T follicular helper cell (primary cell): ENCODE data around the gene RFPL4A.
"Not testable (repeated sequence)": the region's sequence is repeated elsewhere in the genome, so short reads cannot be mapped to it uniquely, and the experiment has no call there.

ENCODE experiments used
- DNase-seq: peaks from one replicate; pipeline ENCODE4 v3.0.0-alpha.2; 2020; ENCODE audit warnings: low read depth
- total RNA-seq, 2 experiments: gene quantifications; one replicate each; lab custom pipeline; 2026; lab: John Stamatoyannopoulos, UW

Gene RFPL4A
- total RNA-seq = 0 reads per million in 2 experiments

GRCh38 chr19:55758797-55759196, at the start of gene RFPL4A:
Gene RFPL4A (plus strand): TSS chr19:55759097. CDS start chr19:55761801, 2,704 bp downstream.
- DNase-seq = not testable (repeated sequence)

DNA sequence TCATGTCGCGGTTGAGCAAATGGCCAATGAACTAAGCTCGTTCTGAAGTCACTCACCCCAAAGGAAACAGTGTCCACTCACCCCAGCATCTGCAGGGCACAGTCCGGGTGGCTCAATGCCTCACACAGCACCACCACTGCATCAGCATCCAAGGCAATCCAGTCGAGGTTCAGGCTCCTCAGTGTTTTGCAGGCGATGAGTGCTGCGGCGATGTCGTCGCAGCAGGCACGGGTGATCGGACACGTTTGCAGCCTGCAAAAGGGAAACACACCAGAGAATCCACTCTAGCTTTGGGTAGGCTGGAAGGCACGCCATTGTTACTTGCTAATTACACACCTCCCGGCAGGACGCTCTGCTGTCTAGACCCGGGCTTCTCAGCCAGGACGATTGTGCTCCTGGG, 47.2 kb upstream of the RFPL4A start:
- no peak for DNase-seq

GRCh38 chr19:55712804-55713631, 45.9 kb upstream of the RFPL4A start:
- DNase-seq = no peak

DNA sequence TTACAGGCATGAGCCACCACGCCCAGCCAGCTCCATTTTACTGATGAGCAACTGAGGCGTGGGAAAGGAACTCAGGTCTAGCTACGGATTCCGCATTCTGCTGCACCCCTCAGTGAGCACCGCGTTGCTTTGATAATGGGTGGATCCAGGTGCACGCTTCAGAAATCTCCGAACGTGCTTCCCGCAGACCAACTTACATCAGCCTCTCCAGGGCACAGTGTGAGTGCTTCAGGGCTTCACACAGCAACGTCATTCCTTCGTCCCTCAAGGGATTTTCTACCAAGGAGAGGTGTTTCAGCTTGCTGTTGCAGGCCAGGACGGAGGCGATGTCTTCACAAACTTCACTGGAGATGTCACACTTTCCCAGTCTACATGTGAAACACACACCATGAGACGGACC, 42.4 kb upstream of the RFPL4A start:
- no peak for DNase-seq

- no peak for DNase-seq
Observed at GRCh38 chr19:55717251-55717650, 41.6 kb upstream of the RFPL4A start.

GRCh38 chr19:55717879-55718711, 40.8 kb upstream of the RFPL4A start:
- DNase-seq = not testable (repeated sequence)

DNA sequence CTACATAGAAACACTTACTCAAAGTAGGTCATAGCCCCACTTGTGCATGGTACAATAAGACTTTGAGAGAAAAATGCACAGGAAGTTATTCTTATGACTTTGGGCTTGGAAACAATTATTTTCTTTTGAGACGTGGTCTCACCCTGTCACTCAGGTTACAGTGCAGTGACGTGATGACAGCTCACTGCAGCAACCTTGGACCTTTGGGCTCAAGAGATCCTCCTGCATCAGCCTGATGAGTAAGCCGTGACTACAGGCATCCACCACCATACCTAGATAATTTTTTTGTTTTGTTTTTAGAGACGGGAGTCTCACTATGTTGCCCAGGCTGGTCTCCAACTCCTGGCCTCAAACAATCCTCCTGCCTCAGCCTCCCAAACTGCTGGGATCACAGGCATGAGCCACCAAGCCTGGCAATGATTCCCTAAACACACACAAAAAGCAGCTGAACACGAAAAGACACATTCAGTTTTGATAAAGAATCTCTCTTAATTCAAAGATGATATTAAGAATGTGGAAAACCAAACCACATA, 38.6 kb upstream of the RFPL4A start:
- DNase-seq = no peak

DNA sequence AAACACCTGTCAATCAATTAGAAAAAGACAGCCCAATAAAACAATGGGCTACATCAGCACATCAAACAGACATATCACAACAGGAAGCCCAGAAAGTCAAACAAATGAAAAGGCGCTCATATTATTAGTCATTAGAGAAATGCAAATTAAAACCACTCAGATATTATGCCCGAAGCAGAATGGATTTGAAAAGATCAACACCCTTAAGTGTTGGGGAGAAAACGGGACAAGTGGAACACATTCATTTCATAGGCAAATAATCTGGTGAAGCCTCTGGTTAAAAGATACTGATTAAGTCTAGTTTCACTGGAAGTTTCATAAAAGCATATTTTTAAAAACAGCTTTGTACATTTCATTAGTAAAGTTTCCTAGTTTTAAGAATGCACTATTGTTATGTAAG, 38.1 kb upstream of the RFPL4A start:
- DNase-seq = no peak

DNA sequence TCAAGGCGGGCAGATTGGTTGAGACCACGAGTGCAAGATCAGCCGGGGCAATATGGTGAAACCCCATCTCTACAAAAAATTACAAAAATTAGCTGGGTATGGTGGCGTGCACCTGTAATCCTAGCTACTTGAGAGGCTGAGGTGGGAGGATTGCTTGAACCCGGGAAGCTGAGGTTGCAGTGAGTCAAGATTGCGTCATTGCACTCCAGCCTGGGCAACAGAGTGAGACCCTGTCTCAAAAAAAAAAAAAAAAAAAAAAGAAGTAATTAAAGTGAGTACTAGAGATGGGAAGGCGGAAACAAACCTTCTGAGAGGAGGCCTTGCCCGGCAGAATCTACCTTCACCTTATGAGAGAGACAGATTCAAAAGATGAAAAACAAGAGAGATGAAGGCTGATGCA, 35.4 kb upstream of the RFPL4A start:
- DNase-seq = no peak

- DNase-seq = not testable (repeated sequence)
Observed at GRCh38 chr19:55730378-55730777, 28.5 kb upstream of the RFPL4A start.

- DNase-seq = no peak
Observed at GRCh38 chr19:55738302-55738701, 20.6 kb upstream of the RFPL4A start, which contains the start of gene NLRP9. Gene NLRP9 (minus strand): TSS chr19:55738402. CDS start chr19:55738374, 28 bp downstream.

GRCh38 chr19:55750715-55751114, 8.2 kb upstream of the RFPL4A start:
- no peak for DNase-seq

DNA sequence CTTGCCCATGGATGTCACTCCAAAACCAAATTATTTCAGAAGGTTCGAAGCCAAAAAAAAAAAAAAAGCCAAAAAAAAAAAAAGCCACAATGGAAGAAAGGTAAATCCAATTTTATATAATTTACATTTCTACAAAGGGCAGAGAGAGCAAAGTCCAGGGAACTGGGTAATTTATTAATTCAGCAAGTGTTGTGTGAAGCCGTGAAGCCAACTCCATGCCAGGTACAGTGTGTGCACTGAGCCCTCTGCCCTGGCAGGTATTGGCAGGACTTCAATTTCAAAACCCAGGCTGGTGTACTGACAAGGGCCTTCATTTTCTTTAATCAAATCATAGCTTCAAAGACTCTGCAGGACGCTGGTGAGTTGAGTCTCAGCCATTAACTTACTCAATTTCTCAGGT, 5.5 kb upstream of the RFPL4A start:
- DNase-seq = no peak

DNA sequence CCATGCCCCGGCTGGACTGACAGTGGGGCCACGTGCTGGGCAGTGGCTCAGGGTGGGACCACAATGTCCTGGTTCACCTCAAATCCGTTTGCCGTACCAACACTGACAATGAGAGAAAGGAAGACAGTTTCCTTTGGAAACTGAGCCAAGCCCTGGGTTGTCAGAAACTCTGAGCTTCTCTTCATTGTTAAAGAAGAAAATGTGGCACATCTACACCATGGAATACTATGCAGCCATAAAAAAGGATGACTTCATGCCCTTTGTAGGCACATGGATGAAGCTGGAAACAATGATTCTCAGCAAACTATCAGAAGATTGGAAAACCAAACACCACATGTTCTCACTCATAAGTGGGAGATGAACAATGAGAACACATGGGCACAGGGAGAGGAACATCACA, 2.1 kb upstream of the RFPL4A start:
- DNase-seq = not testable (repeated sequence)

GRCh38 chr19:55766466-55766865, 7.6 kb downstream of the RFPL4A start:
- no peak for DNase-seq

- not testable (repeated sequence) for DNase-seq
Observed at GRCh38 chr19:55768818-55769217, 9.9 kb downstream of the RFPL4A start, which contains the start of gene RFPL4AL1. Gene RFPL4AL1 (plus strand): TSS chr19:55769118. CDS start chr19:55771805, 2,687 bp downstream.

GRCh38 chr19:55769632-55770031, 10.7 kb downstream of the RFPL4A start:
- not testable (repeated sequence) for DNase-seq

GRCh38 chr19:55777528-55777927, 18.6 kb downstream of the RFPL4A start:
- DNase-seq = no peak

DNA sequence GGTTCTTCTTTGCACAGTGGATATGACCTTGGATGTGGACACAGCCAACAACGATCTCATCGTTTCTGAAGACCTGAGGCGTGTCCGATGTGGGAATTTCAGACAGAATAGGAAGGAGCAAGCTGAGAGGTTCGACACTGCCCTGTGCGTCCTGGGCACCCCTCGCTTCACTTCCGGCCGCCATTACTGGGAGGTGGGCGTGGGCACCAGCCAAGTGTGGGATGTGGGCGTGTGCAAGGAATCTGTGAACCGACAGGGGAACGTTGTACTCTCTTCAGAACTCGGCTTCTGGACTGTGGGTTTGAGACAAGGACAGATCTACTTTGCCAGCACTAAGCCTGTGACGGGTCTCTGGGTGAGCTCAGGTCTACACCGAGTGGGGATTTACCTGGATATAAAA, 19.4 kb downstream of the RFPL4A start:
- no peak for DNase-seq

- DNase-seq = no peak
Observed at GRCh38 chr19:55781112-55781511, 22.2 kb downstream of the RFPL4A start.

- no peak for DNase-seq
Observed at GRCh38 chr19:55795021-55795420, 36.1 kb downstream of the RFPL4A start.

DNA sequence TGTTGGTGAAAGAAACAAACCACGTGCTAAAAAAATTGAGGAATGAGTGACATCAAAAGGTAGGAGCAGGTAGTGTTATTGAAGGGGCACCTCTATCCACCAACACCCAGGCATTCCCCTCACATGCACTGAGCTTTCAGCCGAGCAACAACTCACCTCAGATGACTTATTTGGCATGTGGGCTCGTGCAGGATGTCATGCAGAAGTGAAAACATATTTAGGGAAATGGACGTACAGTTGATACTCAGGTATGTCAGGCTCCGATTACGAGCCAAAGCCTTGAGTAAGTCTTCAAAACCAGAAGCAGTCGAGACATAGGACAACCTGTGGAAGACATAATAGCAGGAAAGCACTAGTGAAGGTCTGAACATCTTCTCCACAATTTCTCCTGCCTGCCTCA, 42.5 kb downstream of the RFPL4A start:
- DNase-seq = no peak
